ENCODE results near the gene TMEM151A.
"Not testable (repeated sequence)": the region's sequence is repeated elsewhere in the genome, so short reads cannot be mapped to it uniquely, and the experiment has no call there.

Gene TMEM151A

GRCh38 chr11:66309475-66309874 is 17.8 kb downstream of the TMEM151A start:
- DNase-seq (ENCODE audit: low read depth, low spot score): no peak

DNA sequence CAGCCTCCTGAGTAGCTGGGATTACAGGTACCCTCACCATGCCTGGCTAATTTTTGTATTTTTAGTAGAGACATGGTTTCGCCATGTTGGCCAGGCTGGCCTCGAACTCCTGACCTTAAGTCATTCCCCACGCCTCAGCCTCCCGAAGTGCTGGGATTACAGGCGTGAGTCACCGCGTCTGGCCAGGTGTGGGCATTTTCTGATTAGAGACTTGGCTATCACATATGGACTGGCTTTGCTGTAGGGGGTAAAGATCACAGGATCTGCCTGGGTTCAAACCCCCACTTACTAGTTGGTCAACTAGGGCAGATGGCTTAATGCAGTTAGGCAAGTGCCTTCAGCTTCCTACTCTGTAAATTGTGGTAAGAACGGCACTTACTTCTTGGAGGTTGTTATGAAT is 18.6 kb downstream of the TMEM151A start:
- DNase-seq (ENCODE audit: low read depth, low spot score): no peak

- DNase-seq (ENCODE audit: low read depth, low spot score): not testable (repeated sequence)
Measured at GRCh38 chr11:66310803-66311440, 19.2 kb downstream of the TMEM151A start.

- DNase-seq (ENCODE audit: low read depth, low spot score): no peak
Measured at GRCh38 chr11:66311470-66311964, 19.8 kb downstream of the TMEM151A start.

DNA sequence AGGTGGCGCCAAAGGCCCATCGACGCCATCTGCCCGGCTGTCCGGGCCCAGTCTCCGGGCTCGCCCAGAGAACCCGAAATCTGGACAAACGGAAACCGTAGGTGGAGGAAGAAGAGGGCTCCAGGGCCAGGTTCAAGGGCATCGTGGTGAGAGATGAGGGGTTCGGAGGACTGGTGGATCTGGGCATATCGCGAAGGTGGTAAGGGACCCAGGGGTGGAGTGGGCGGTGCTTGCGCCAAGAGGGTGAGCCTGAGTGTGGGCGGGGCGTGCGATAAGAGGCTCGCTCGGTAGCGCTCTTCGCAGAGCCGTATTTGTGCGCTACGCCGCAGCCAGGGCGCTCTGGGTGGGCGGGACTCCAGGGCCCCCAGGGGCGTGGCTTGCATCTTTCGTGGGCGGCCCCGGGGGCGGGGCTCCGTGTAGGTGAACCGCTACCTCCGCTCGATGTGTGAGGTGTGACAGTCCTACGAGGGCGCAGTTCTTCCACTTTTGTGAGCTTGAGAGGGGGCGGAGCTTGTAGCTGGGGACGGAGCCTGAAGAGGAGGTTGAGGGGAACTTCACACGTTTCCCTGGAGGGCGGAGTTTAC is 20.4 kb downstream of the TMEM151A start:
- DNase-seq (ENCODE audit: low read depth, low spot score): peak; percentile 94

GRCh38 chr11:66312549-66313320 is 21.0 kb downstream of the TMEM151A start:
- DNase-seq (ENCODE audit: low read depth, low spot score): peak; percentile 99

- DNase-seq (ENCODE audit: low read depth, low spot score): no peak
Measured at GRCh38 chr11:66313321-66314185, 21.9 kb downstream of the TMEM151A start.

- no peak for DNase-seq (ENCODE audit: low read depth, low spot score)
Measured at GRCh38 chr11:66314186-66314501, 22.4 kb downstream of the TMEM151A start.

- no peak for DNase-seq (ENCODE audit: low read depth, low spot score)
Measured at GRCh38 chr11:66314561-66315497, 23.1 kb downstream of the TMEM151A start.

- DNase-seq (ENCODE audit: low read depth, low spot score): no peak
Measured at GRCh38 chr11:66315498-66315885, 23.8 kb downstream of the TMEM151A start.

- DNase-seq (ENCODE audit: low read depth, low spot score): no peak
Measured at GRCh38 chr11:66315921-66316811, 24.5 kb downstream of the TMEM151A start.

- no peak for DNase-seq (ENCODE audit: low read depth, low spot score)
Measured at GRCh38 chr11:66316849-66317251, 25.2 kb downstream of the TMEM151A start, which contains the start of gene CD248. CD248 (minus strand) TSS chr11:66317044; CDS start chr11:66317027, 17 bp downstream.

DNA sequence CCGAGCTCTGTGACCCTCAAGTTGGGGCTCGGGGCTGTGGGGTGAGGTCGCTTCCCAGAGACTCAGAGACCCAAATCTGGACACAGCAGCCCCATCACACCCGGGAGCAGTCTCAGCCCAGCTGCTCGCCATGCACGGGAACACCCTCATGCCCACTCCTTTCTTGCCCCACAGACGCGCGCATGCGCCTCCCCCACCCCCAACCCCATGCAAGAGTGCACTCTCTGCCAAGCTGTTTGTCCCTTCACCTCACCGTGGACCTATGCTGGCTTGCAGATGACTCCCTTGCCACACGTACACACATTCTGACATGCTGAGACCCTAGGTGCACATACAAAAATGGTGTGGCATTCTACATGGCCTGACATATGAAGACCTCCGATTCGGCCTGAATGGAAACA is 25.6 kb downstream of the TMEM151A start:
- no peak for DNase-seq (ENCODE audit: low read depth, low spot score)

DNA sequence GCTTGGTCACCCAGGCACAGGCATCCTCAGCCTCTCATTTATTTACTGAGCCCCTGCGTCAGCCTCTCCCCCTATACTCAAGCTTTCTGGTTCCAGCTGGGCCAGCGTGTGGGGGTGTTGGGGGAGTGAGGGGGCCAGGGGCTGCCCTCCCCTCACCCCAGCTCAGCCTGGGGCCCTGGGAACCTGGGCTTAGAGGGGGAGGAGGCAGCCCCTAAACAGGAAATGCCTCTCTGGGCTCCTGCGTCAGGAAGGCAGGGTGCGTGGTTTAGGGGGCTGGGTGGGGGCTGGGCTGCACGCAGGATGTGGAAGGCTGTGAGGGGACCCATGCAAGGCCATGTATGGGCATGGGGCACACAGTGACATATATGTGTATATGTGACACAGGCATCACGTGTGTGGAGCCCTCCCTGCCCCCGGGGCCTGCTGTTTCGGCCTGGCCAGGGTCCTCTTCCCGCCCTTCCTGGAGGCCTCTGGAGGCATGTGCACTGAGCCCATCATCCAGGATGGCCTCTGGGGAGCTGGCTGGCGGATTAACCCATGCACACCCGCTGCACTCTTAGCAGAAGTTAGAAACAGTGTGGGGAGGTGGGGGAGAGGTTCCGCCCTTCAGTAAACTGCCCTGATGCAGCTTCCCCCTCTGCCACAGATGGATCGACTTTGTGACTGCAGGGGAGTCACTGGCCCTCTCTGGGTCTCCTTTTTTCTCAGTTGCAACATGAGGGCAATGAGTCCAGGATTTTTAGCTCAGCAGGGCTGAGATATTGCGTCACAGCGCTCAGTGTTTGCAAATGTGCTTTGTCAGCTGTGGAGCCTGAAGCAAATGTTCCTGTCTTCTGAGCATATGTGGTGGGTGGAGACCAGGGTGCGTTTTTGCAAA is 26.3 kb downstream of the TMEM151A start:
- no peak for DNase-seq (ENCODE audit: low read depth, low spot score)

GRCh38 chr11:66318600-66318970 is 26.9 kb downstream of the TMEM151A start:
- DNase-seq (ENCODE audit: low read depth, low spot score): no peak

DNA sequence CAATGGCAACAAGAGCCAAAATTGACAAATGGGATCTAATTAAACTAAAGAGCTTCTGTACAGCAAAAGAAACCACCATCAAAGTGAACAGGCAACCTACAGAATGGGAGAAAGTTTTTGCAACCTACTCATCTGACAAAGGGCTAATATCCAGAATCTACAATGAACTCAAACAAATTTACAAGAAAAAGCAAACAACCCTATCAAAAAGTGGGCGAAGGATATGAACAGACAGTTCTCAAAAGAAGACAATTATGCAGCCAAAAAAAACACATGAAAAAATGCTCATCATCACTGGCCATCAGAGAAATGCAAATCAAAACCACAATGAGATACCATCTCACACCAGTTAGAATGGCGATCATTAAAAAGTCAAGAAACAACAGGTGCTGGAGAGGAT is 28.6 kb downstream of the TMEM151A start:
- DNase-seq (ENCODE audit: low read depth, low spot score): not testable (repeated sequence)

GRCh38 chr11:66320748-66321147 is 29.1 kb downstream of the TMEM151A start:
- DNase-seq (ENCODE audit: low read depth, low spot score): not testable (repeated sequence)

GRCh38 chr11:66321606-66322005 is 29.9 kb downstream of the TMEM151A start:
- DNase-seq (ENCODE audit: low read depth, low spot score): no peak

All from smooth muscle cell of the brain vasculature (primary cell).